ENCODE results near the gene UBE2E2.

The UBE2E2 gene

DNA sequence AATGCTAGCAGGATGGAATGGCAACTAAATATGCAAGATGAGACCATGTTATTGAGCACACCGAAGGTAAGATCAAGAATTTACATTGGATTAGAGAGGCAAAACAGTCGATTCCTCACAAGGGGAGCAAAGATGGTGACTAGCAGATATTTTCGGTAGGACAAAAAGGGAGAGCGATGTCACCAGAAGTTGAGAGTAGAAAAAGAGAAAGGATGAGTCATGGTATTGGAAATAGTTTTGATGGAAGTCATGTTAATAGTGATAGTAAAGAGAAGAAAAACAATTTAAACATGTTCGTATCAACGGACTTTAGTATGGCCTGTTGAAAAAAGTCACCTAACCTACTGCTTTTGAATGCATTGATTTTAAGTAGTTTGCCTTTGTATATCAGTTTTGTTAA, 55.0 kb downstream of the UBE2E2 start:
- Histone ChIP-seq H3K4me3 (ENCODE audit: low read depth in 1 of 2, low read length in 2 of 2) (no peak overlapping the region), H3K4me1 (ENCODE audit: control insufficient read depth in 1 of 2, insufficient read depth in 2 of 2, low read length in 2 of 2) (peaks cover 7 to 13% of the 10 kb centered on the region in 2 donors), H3K36me3 (ENCODE audit: control insufficient read depth in 1 of 2, insufficient read depth in 2 of 2, low read length in 2 of 2) (no peaks in the 10 kb centered on the region), H3K27me3 (ENCODE audit: low read depth, low read length) (no peaks in the 10 kb centered on the region), H3K9me3 (ENCODE audit: control insufficient read depth in 1 of 2, low read length in 2 of 2) (no peaks in the 10 kb centered on the region), H3K27ac (ENCODE audit: low read length) (no peak overlapping the region)

DNA sequence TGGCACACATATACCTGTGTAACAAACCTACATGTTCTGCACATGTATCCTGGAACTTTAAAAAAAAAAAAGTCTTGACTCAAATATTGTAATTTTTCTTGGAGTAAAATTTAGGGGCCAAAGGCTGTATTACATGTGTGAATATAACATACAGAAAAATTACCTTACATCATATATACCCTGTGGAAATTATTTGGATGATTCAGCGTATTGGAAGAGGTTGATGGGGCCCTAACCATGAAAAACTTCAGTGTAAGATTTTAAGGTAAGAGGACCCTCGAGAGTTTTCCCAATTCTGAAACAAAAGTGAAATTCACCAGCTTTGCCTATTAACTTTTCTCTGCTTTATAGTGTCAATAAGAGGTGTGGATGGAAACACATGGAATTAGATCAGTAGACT, 56.4 kb downstream of the UBE2E2 start:
- Histone ChIP-seq H3K9me3 (ENCODE audit: control insufficient read depth in 1 of 2, low read length in 2 of 2) (no peaks in the 10 kb centered on the region), H3K36me3 (ENCODE audit: control insufficient read depth in 1 of 2, insufficient read depth in 2 of 2, low read length in 2 of 2) (no peaks in the 10 kb centered on the region), H3K27me3 (ENCODE audit: low read depth, low read length) (no peaks in the 10 kb centered on the region), H3K4me1 (ENCODE audit: control insufficient read depth in 1 of 2, insufficient read depth in 2 of 2, low read length in 2 of 2) (peaks cover 7 to 13% of the 10 kb centered on the region in 2 donors), H3K27ac (ENCODE audit: low read length) (no peak overlapping the region), H3K4me3 (ENCODE audit: low read depth in 1 of 2, low read length in 2 of 2) (no peak overlapping the region)

GRCh38 chr3:23262766-23263165, 59.6 kb downstream of the UBE2E2 start:
- H3K4me3 ChIP-seq (ENCODE audit: low read depth in 1 of 2, low read length in 2 of 2) = no peak overlapping the region
- no peaks in the 10 kb centered on the region for H3K27me3 ChIP-seq (ENCODE audit: low read depth, low read length)
- H3K27ac ChIP-seq (ENCODE audit: low read length) = no peak overlapping the region
- H3K9me3 ChIP-seq (ENCODE audit: control insufficient read depth in 1 of 2, low read length in 2 of 2) = no peaks in the 10 kb centered on the region
- no peaks in the 10 kb centered on the region for H3K4me1 ChIP-seq (ENCODE audit: control insufficient read depth in 1 of 2, insufficient read depth in 2 of 2, low read length in 2 of 2)
- H3K36me3 ChIP-seq (ENCODE audit: control insufficient read depth in 1 of 2, insufficient read depth in 2 of 2, low read length in 2 of 2) = no peaks in the 10 kb centered on the region

- no peaks in the 10 kb centered on the region for H3K4me1 ChIP-seq (ENCODE audit: control insufficient read depth in 1 of 2, insufficient read depth in 2 of 2, low read length in 2 of 2)
- no peaks in the 10 kb centered on the region for H3K9me3 ChIP-seq (ENCODE audit: control insufficient read depth in 1 of 2, low read length in 2 of 2)
- H3K27ac ChIP-seq (ENCODE audit: low read length) = no peak overlapping the region
- no peaks in the 10 kb centered on the region for H3K27me3 ChIP-seq (ENCODE audit: low read depth, low read length)
- no peak overlapping the region for H3K4me3 ChIP-seq (ENCODE audit: low read depth in 1 of 2, low read length in 2 of 2)
- no peaks in the 10 kb centered on the region for H3K36me3 ChIP-seq (ENCODE audit: control insufficient read depth in 1 of 2, insufficient read depth in 2 of 2, low read length in 2 of 2)
These were observed 60.7 kb downstream of the UBE2E2 start for GRCh38 chr3:23263796-23264195.

DNA sequence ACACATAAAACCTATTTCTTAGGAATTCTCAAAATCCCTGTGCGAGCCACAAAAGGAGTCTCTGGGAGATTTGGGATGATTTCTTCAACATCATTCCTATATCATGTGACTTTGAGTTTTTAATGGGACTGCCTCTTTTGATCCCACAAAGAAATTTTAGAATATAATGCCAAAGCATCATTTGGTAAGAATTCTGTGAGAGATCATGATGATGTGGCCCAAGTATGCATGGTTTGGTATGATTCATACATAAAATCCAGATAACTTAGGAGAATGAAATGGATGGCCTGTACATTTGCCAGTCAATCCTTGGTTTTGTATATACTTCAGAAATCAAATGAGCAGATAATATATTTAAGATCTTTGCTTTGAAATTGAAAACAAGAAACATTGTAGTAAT, 61.3 kb downstream of the UBE2E2 start:
- H3K9me3 ChIP-seq (ENCODE audit: control insufficient read depth in 1 of 2, low read length in 2 of 2) = no peaks in the 10 kb centered on the region
- H3K27ac ChIP-seq (ENCODE audit: low read length) = no peak overlapping the region
- H3K4me3 ChIP-seq (ENCODE audit: low read depth in 1 of 2, low read length in 2 of 2) = no peak overlapping the region
- no peaks in the 10 kb centered on the region for H3K4me1 ChIP-seq (ENCODE audit: control insufficient read depth in 1 of 2, insufficient read depth in 2 of 2, low read length in 2 of 2)
- no peaks in the 10 kb centered on the region for H3K36me3 ChIP-seq (ENCODE audit: control insufficient read depth in 1 of 2, insufficient read depth in 2 of 2, low read length in 2 of 2)
- no peaks in the 10 kb centered on the region for H3K27me3 ChIP-seq (ENCODE audit: low read depth, low read length)

DNA sequence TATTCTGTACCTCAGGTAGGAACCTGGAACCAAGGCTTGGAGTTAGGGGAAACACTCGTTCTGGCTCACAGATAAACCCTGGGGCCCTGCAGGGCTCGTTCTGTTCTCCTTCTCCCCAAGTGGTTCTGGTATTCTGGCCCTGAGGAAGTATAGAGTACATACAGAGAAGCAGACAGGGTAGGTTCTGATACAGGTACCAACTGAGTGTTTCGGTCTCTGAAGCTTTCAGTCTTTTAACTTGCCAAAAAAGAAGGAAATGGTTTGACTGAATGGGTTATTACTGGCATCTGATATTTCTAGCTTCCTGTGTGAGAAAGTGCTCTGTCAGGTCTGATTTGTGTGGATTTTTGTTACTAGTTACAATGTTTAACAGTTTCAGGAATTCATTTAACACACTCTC, 67.3 kb downstream of the UBE2E2 start:
- Histone ChIP-seq H3K27ac (ENCODE audit: low read length) (no peak overlapping the region), H3K36me3 (ENCODE audit: control insufficient read depth in 1 of 2, insufficient read depth in 2 of 2, low read length in 2 of 2) (peaks cover 0 to 7% of the 10 kb centered on the region in 2 donors), H3K4me1 (ENCODE audit: control insufficient read depth in 1 of 2, insufficient read depth in 2 of 2, low read length in 2 of 2) (peaks cover 0 to 3% of the 10 kb centered on the region in 2 donors), H3K4me3 (ENCODE audit: low read depth in 1 of 2, low read length in 2 of 2) (no peak overlapping the region), H3K27me3 (ENCODE audit: low read depth, low read length) (no peaks in the 10 kb centered on the region), H3K9me3 (ENCODE audit: control insufficient read depth in 1 of 2, low read length in 2 of 2) (no peaks in the 10 kb centered on the region)

GRCh38 chr3:23271876-23272741, 69.0 kb downstream of the UBE2E2 start:
- H3K4me3 ChIP-seq (ENCODE audit: low read depth in 1 of 2, low read length in 2 of 2) = no peak overlapping the region
- H3K4me1 ChIP-seq (ENCODE audit: control insufficient read depth in 1 of 2, insufficient read depth in 2 of 2, low read length in 2 of 2) = peaks cover 0 to 3% of the 10 kb centered on the region in 2 donors
- H3K36me3 ChIP-seq (ENCODE audit: control insufficient read depth in 1 of 2, insufficient read depth in 2 of 2, low read length in 2 of 2) = peaks cover 0 to 7% of the 10 kb centered on the region in 2 donors
- H3K27ac ChIP-seq (ENCODE audit: low read length) = no peak overlapping the region
- H3K9me3 ChIP-seq (ENCODE audit: control insufficient read depth in 1 of 2, low read length in 2 of 2) = no peaks in the 10 kb centered on the region
- no peaks in the 10 kb centered on the region for H3K27me3 ChIP-seq (ENCODE audit: low read depth, low read length)

GRCh38 chr3:23272820-23273219, 69.7 kb downstream of the UBE2E2 start:
- no peak overlapping the region for H3K27ac ChIP-seq (ENCODE audit: low read length)
- H3K9me3 ChIP-seq (ENCODE audit: control insufficient read depth in 1 of 2, low read length in 2 of 2) = no peaks in the 10 kb centered on the region
- no peak overlapping the region for H3K4me3 ChIP-seq (ENCODE audit: low read depth in 1 of 2, low read length in 2 of 2)
- H3K4me1 ChIP-seq (ENCODE audit: control insufficient read depth in 1 of 2, insufficient read depth in 2 of 2, low read length in 2 of 2) = peaks cover 0 to 3% of the 10 kb centered on the region in 2 donors
- H3K27me3 ChIP-seq (ENCODE audit: low read depth, low read length) = no peaks in the 10 kb centered on the region
- peaks cover 0 to 7% of the 10 kb centered on the region in 2 donors for H3K36me3 ChIP-seq (ENCODE audit: control insufficient read depth in 1 of 2, insufficient read depth in 2 of 2, low read length in 2 of 2)

GRCh38 chr3:23275061-23275460, 71.9 kb downstream of the UBE2E2 start:
- Histone ChIP-seq H3K4me1 (ENCODE audit: control insufficient read depth in 1 of 2, insufficient read depth in 2 of 2, low read length in 2 of 2) (peaks cover 0 to 3% of the 10 kb centered on the region in 2 donors), H3K27me3 (ENCODE audit: low read depth, low read length) (no peaks in the 10 kb centered on the region), H3K27ac (ENCODE audit: low read length) (no peak overlapping the region)

GRCh38 chr3:23275814-23276213, 72.7 kb downstream of the UBE2E2 start:
- no peaks in the 10 kb centered on the region for H3K27me3 ChIP-seq (ENCODE audit: low read depth, low read length)
- H3K9me3 ChIP-seq (ENCODE audit: control insufficient read depth in 1 of 2, low read length in 2 of 2) = no peaks in the 10 kb centered on the region
- no peak overlapping the region for H3K4me3 ChIP-seq (ENCODE audit: low read depth in 1 of 2, low read length in 2 of 2)
- H3K4me1 ChIP-seq (ENCODE audit: control insufficient read depth in 1 of 2, insufficient read depth in 2 of 2, low read length in 2 of 2) = peaks cover 0 to 3% of the 10 kb centered on the region in 2 donors
- peaks cover 0 to 7% of the 10 kb centered on the region in 2 donors for H3K36me3 ChIP-seq (ENCODE audit: control insufficient read depth in 1 of 2, insufficient read depth in 2 of 2, low read length in 2 of 2)
- H3K27ac ChIP-seq (ENCODE audit: low read length) = no peak overlapping the region

More at GRCh38 chr3:23275061-23275460, 71.9 kb downstream of the UBE2E2 start:
- Histone ChIP-seq H3K36me3 (ENCODE audit: control insufficient read depth in 1 of 2, insufficient read depth in 2 of 2, low read length in 2 of 2) (peaks cover 0 to 7% of the 10 kb centered on the region in 2 donors), H3K9me3 (ENCODE audit: control insufficient read depth in 1 of 2, low read length in 2 of 2) (no peaks in the 10 kb centered on the region), H3K4me3 (ENCODE audit: low read depth in 1 of 2, low read length in 2 of 2) (no peak overlapping the region)

DNA sequence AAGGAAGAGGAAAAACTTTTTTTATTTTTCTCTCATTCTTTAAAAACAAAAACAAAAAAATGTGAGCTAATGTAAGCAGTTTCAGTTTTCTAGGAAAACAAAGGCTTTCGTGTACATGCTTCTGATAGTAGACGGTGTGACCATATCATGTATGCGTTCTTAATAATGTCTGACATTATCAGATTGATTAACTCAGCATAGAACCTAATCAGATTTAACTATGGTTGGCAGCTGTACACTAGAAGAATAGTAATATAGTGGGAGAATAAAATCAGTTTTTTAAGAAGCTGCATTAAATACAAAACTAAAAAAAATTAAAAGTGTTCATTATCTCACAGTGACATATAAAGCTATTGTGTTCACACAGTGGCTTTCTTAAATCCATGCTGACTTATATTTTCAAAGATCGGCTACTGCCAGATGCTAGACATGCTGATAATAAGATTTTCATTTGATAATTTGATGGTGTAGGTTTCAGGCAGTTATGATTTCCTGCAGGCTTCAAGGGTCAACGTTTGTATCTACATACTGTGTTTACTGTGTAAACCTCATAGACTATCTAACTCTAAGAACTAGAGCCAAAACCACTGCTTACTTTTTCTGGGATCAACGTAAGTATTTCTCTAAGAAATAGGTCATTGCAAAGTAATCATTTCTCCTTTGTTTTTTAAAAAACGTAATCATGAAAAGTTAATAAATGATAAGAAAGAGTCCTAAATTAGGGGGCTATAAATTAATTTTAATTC, 74.0 kb downstream of the UBE2E2 start:
- no peak overlapping the region for H3K4me3 ChIP-seq (ENCODE audit: low read depth in 1 of 2, low read length in 2 of 2)
- peaks cover 0 to 3% of the 10 kb centered on the region in 2 donors for H3K4me1 ChIP-seq (ENCODE audit: control insufficient read depth in 1 of 2, insufficient read depth in 2 of 2, low read length in 2 of 2)
- H3K27ac ChIP-seq (ENCODE audit: low read length) = no peak overlapping the region
- H3K9me3 ChIP-seq (ENCODE audit: control insufficient read depth in 1 of 2, low read length in 2 of 2) = no peaks in the 10 kb centered on the region
- H3K36me3 ChIP-seq (ENCODE audit: control insufficient read depth in 1 of 2, insufficient read depth in 2 of 2, low read length in 2 of 2) = peaks cover 0 to 3% of the 10 kb centered on the region in 2 donors
- no peaks in the 10 kb centered on the region for H3K27me3 ChIP-seq (ENCODE audit: low read depth, low read length)
